Astrocyte (in vitro differentiated cells and primary cell): ENCODE measurements around the gene NAMPT.

ENCODE experiments used
- EZH2 ChIP-seq: IDR thresholded peaks from 2 replicates; pipeline ENCODE4 v1.6.1; 2012; ENCODE audit warnings: mild to moderate bottlenecking, low read length, inconsistent platforms; ENCODE audit not compliant: insufficient read depth
- TF ChIP-seq, protein P1 (sequence below): IDR thresholded peaks from 2 replicates; pipeline ENCODE4 v1.5.1; 2011; ENCODE audit warnings: low read depth, mild to moderate bottlenecking, inconsistent platforms, low read length, moderate library complexity; ENCODE audit not compliant: insufficient read depth

DNA sequence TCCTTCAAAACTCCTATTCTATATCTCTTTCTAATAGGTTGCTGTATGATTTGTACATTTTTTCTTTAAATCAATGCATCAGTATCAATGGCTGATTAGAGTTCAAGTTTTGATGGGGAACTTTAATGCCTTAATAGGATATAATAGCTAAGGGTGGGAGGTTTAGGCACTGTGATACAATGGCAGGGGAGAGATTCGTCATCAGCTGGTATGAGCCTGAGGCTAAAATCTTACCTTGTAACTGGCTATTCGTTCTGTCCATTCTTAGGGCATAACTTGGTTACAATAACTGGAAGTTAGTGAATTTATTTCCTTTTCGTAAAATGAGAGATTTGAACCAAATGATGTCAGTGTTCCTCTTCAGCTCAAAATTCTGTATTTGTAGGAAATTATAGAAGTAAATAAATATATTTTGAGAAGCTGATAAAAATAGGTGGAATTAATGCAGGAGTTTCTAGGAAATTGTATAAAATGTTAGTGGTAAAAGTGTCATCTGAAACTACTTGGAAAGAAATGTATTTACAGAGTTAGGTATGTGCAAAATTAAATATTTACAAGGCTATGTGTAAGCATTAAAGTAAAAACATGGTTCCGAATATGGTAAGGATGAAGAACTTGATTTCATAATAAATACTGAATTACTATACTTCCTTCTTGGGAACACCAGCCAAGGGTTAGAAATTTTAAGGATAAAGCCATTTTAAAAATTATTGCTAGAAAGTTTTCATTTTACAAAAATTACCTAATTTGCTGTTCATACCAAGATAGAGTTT lies 27.5 kb upstream of the NAMPT start:
- TF ChIP-seq, protein P1, sequence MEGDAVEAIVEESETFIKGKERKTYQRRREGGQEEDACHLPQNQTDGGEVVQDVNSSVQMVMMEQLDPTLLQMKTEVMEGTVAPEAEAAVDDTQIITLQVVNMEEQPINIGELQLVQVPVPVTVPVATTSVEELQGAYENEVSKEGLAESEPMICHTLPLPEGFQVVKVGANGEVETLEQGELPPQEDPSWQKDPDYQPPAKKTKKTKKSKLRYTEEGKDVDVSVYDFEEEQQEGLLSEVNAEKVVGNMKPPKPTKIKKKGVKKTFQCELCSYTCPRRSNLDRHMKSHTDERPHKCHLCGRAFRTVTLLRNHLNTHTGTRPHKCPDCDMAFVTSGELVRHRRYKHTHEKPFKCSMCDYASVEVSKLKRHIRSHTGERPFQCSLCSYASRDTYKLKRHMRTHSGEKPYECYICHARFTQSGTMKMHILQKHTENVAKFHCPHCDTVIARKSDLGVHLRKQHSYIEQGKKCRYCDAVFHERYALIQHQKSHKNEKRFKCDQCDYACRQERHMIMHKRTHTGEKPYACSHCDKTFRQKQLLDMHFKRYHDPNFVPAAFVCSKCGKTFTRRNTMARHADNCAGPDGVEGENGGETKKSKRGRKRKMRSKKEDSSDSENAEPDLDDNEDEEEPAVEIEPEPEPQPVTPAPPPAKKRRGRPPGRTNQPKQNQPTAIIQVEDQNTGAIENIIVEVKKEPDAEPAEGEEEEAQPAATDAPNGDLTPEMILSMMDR, result no peak
- TF ChIP-seq EZH2, result no peak
